Colonic mucosa (tissue), 4 donors: ENCODE data around the gene ADCYAP1R1. TPM values are rescaled to one million over a fixed set of nuclear protein-coding genes. Genes with fewer than 3 reads are reported as not detected.

Experiments
- DNase-seq: peaks from one replicate; pipeline ENCODE4 v3.0.0-alpha.2; 2020
- H3K27ac ChIP-seq: fragments of 200-600 bp; one replicate; pipeline ENCODE4 v1.8.0; 2021
- H3K27me3 ChIP-seq: fragments of 200-600 bp; one replicate; pipeline ENCODE4 v1.8.0; 2021
- H3K36me3 ChIP-seq: fragments of 200-600 bp; one replicate; pipeline ENCODE4 v1.8.0; 2021
- H3K4me1 ChIP-seq: fragments of 200-600 bp; one replicate; pipeline ENCODE4 v1.8.0; 2021; ENCODE audit warnings: mild to moderate bottlenecking
- H3K4me3 ChIP-seq: fragments of 200-600 bp; one replicate; pipeline ENCODE4 v1.8.0; 2021
- H3K9ac ChIP-seq, 2 donors: one replicate each; pipeline ENCODE4 v1.7.0; 2013; ENCODE audit warnings: control low read depth in 2 of 2, low read depth in 2 of 2, low read length in 2 of 2
- H3K9me3 ChIP-seq: fragments of 200-600 bp; one replicate; pipeline ENCODE4 v1.8.0; 2021
- CTCF ChIP-seq: fragments of 200-600 bp; IDR thresholded peaks from one replicate; pipeline ENCODE4 v1.8.0; 2022; ENCODE audit warnings: antibody characterized with exemption, mild to moderate bottlenecking
- intact Hi-C: fragments of 100-400 bp; cut with DNase I; formaldehyde crosslinking; loops from one replicate; pipeline ENCODE4 v1.14.1; 2022
- total RNA-seq, 2 donors: library from RNA; stranded (reverse); fragmentation: NEBNext Ultra II Directional in 1 of 2; extraction: Animal tissue kit (Norgen Biotek cat#: 25700) in 1 of 2; gene quantifications; one replicate each; pipeline ENCODE4 v1.2.1, GENCODE V29; 2021
- donor health status: healthy.
- donor health status: DM: no; HTN: no; CAD: no.
- donor health status: DM: no; HTN: no; CAD: no.

The ADCYAP1R1 gene
- total RNA-seq, 2 donors from 2014 or later = 0.37 to 0.90 TPM

GRCh38 chr7:31102973-31103850 lies 51.1 kb downstream of the ADCYAP1R1 start:
- no peak for TF ChIP-seq CTCF
- H3K27me3 ChIP-seq = no peaks in the 10 kb centered on the region
- H3K27ac ChIP-seq = no peak overlapping the region
- no peak for DNase-seq
- H3K4me1 ChIP-seq = no peaks in the 10 kb centered on the region
- no peak overlapping the region for H3K4me3 ChIP-seq
- H3K9ac ChIP-seq = no peak overlapping the region
- intact Hi-C loops = no loop called here
- H3K36me3 ChIP-seq = no peaks in the 10 kb centered on the region
- H3K9me3 ChIP-seq = no peaks in the 10 kb centered on the region

DNA sequence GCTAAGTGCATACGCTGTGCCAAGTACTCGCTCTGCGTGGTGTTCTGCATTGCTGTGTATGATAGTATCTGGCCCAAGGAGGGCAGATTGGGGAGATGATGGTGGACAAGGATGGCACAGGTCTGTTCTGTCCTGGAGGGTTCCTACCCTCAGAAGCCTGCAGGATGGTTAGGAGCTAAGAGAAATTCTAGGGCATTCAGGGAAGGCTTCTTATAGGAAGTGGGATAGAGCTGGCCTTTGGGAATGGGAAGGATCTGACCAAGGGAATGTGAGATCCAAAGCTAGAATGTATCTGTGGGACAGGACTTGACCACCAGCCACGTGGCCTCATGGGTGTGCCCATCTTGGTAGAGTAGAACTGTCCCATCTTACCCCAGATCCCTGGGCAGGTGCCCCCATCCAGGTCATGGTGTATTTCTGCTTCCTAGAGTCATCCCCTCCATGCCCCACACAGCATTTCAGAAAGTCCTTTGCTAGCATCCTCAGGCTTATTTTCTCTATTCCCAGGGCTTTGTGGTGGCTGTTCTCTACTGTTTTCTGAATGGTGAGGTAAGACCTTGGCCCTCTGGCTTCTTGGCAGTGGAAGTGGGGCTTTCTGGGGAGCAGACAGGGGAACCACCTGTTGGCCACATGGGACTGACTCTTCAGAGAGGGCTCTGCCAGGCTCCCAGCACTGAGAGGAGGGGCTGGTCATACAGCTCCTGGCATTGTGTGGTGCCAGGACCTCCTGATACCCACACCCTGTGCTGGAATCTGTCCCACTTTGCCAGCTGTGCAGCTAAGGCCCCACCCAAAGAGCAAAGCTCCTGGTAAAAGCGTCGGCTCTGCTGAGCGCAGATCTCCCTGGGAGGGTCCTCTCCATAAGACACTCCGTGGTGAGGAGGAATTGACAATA lies 52.5 kb downstream of the ADCYAP1R1 start:
- intact Hi-C loops = no loop called here
- H3K9me3 ChIP-seq = no peaks in the 10 kb centered on the region
- no peaks in the 10 kb centered on the region for H3K27me3 ChIP-seq
- DNase-seq = no peak
- no peak overlapping the region for H3K9ac ChIP-seq
- H3K27ac ChIP-seq = no peak overlapping the region
- no peaks in the 10 kb centered on the region for H3K4me1 ChIP-seq
- H3K36me3 ChIP-seq = no peaks in the 10 kb centered on the region
- H3K4me3 ChIP-seq = no peak overlapping the region
- no peak for TF ChIP-seq CTCF

GRCh38 chr7:31105256-31105950 lies 53.3 kb downstream of the ADCYAP1R1 start:
- intact Hi-C loops = no loop called here

GRCh38 chr7:31106303-31107105 lies 54.4 kb downstream of the ADCYAP1R1 start:
- Histone ChIP-seq H3K9ac (no peak overlapping the region), H3K4me1 (no peaks in the 10 kb centered on the region), H3K27me3 (no peaks in the 10 kb centered on the region), H3K27ac (no peak overlapping the region), H3K9me3 (no peaks in the 10 kb centered on the region), H3K36me3 (no peaks in the 10 kb centered on the region), H3K4me3 (no peak overlapping the region)
- intact Hi-C loops = no loop called here
- no peak for TF ChIP-seq CTCF
- DNase-seq = no peak

More at GRCh38 chr7:31105256-31105950, 53.3 kb downstream of the ADCYAP1R1 start:
- H3K9ac ChIP-seq = no peak overlapping the region
- DNase-seq = no peak
- H3K4me1 ChIP-seq = no peaks in the 10 kb centered on the region
- H3K27ac ChIP-seq = no peak overlapping the region
- TF ChIP-seq CTCF = no peak
- H3K27me3 ChIP-seq = no peaks in the 10 kb centered on the region
- no peak overlapping the region for H3K4me3 ChIP-seq
- H3K9me3 ChIP-seq = no peaks in the 10 kb centered on the region
- no peaks in the 10 kb centered on the region for H3K36me3 ChIP-seq
